ENCODE measurements around the gene KCTD5.

KCTD5 gene

GRCh38 chr16:2708955-2709587 is 26.7 kb downstream of the KCTD5 start:
- no peak overlapping the region for H3K4me3 ChIP-seq (ENCODE audit: low read depth, low read length)
- DNase-seq (ENCODE audit: low read depth), result no peak
- no peak for TF ChIP-seq CTCF (IDR thresholded peaks at IDR 0.05; ENCODE audit: low read depth, low read length, missing control alignments)

GRCh38 chr16:2709588-2709984 is 27.3 kb downstream of the KCTD5 start:
- no peak overlapping the region for H3K4me3 ChIP-seq (ENCODE audit: low read depth, low read length)
- no peak for DNase-seq (ENCODE audit: low read depth)
- no peak for TF ChIP-seq CTCF (IDR thresholded peaks at IDR 0.05; ENCODE audit: low read depth, low read length, missing control alignments)

- DNase-seq (ENCODE audit: low read depth), result no peak
- no peak for TF ChIP-seq CTCF (IDR thresholded peaks at IDR 0.05; ENCODE audit: low read depth, low read length, missing control alignments)
- no peak overlapping the region for H3K4me3 ChIP-seq (ENCODE audit: low read depth, low read length)
These were observed 27.8 kb downstream of the KCTD5 start for GRCh38 chr16:2710021-2710710.

GRCh38 chr16:2710711-2711231 is 28.4 kb downstream of the KCTD5 start:
- TF ChIP-seq CTCF (IDR thresholded peaks at IDR 0.05; ENCODE audit: low read depth, low read length, missing control alignments), result no peak
- no peak for DNase-seq (ENCODE audit: low read depth)
- H3K4me3 ChIP-seq (ENCODE audit: low read depth, low read length), result no peak overlapping the region

- DNase-seq (ENCODE audit: low read depth), result no peak
- no peak for TF ChIP-seq CTCF (IDR thresholded peaks at IDR 0.05; ENCODE audit: low read depth, low read length, missing control alignments)
- no peak overlapping the region for H3K4me3 ChIP-seq (ENCODE audit: low read depth, low read length)
These were observed 29.2 kb downstream of the KCTD5 start for GRCh38 chr16:2711370-2712062.

GRCh38 chr16:2712063-2712441 is 29.7 kb downstream of the KCTD5 start:
- H3K4me3 ChIP-seq (ENCODE audit: low read depth, low read length), result no peak overlapping the region
- no peak for TF ChIP-seq CTCF (IDR thresholded peaks at IDR 0.05; ENCODE audit: low read depth, low read length, missing control alignments)
- no peak for DNase-seq (ENCODE audit: low read depth)
